ENCODE measurements around the gene UBE2J1. TPM values are rescaled to one million over a fixed set of nuclear protein-coding genes. Genes with fewer than 3 reads are reported as not detected.

The UBE2J1 gene
- total and polyA plus RNA-seq, 2 donors (not counting 1 experiment from before 2014, with no cell fraction given): 27.6 to 53.6 TPM

- no peaks in the 10 kb centered on the region for H3K4me1 ChIP-seq (ENCODE audit: control insufficient read depth, extremely low read depth, insufficient read depth, low read length)
- H3K9ac ChIP-seq (ENCODE audit: insufficient read depth, low read length): no peak overlapping the region
- no peak overlapping the region for H3K4me2 ChIP-seq (ENCODE audit: extremely low read depth, insufficient read depth, low read length)
- H3K4me3 ChIP-seq (replicated peaks in 1 of 4; ENCODE audit: control extremely low read depth in 1 of 4, insufficient read depth in 1 of 4, low read depth in 3 of 4, low read length in 4 of 4): no peak overlapping the region
- H4K20me1 ChIP-seq (ENCODE audit: control insufficient read depth, extremely low read depth, insufficient read depth, low read length): no peaks in the 10 kb centered on the region
- H2AFZ ChIP-seq (ENCODE audit: low read length): no peak overlapping the region
- no peak overlapping the region for H3K27ac ChIP-seq (ENCODE audit: insufficient read depth, low read length)
- H3K27me3 ChIP-seq (ENCODE audit: control insufficient read depth, insufficient read depth, low read length): no peaks in the 10 kb centered on the region
- H3K9me3 ChIP-seq (ENCODE audit: control insufficient read depth, insufficient read depth, low read depth, low read length): no peaks in the 10 kb centered on the region
- DNase-seq (ENCODE audit: low read depth in 2 of 2): no peak
- no peaks in the 10 kb centered on the region for H3K79me2 ChIP-seq (ENCODE audit: control insufficient read depth, insufficient read depth, low read length)
- TF ChIP-seq CTCF (conservative IDR thresholded peaks at IDR 0.05 in 1 of 2, IDR thresholded peaks at IDR 0.05 in 1 of 2; ENCODE audit: low read depth in 1 of 2, low read length in 2 of 2) (no peak), EZH2 (IDR thresholded peaks at IDR 0.05; ENCODE audit: low read length, missing control alignments) (no peak)
- no peaks in the 10 kb centered on the region for H3K36me3 ChIP-seq (ENCODE audit: control insufficient read depth, insufficient read depth, low read length)
These were observed 28.5 kb upstream of the UBE2J1 start for GRCh38 chr6:89381031-89381430.

DNA sequence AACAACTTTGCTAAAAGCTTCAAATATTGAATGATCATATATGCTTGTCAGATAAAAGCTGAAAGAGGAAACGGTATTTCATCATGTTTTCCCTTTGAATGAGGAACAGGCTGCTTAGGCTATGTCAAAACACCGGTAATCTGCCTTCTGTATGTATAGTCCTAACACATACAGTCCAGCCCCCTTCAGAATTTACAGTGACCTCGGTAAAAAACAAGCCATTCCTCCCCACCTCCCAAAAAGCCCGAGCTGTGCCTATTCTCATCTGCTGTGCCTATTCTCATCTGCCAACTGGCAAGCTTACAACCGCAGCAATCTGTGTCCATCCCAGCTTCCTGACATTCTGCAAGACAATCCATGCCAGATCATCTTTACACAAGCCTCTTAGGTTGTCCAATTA, 26.8 kb upstream of the UBE2J1 start:
- Histone ChIP-seq H3K79me2 (ENCODE audit: control insufficient read depth, insufficient read depth, low read length) (no peaks in the 10 kb centered on the region), H3K4me3 (replicated peaks in 1 of 4; ENCODE audit: control extremely low read depth in 1 of 4, insufficient read depth in 1 of 4, low read depth in 3 of 4, low read length in 4 of 4) (no peak overlapping the region), H3K9me3 (ENCODE audit: control insufficient read depth, insufficient read depth, low read depth, low read length) (no peaks in the 10 kb centered on the region), H2AFZ (ENCODE audit: low read length) (no peak overlapping the region), H3K9ac (ENCODE audit: insufficient read depth, low read length) (no peak overlapping the region), H3K36me3 (ENCODE audit: control insufficient read depth, insufficient read depth, low read length) (no peaks in the 10 kb centered on the region), H3K4me1 (ENCODE audit: control insufficient read depth, extremely low read depth, insufficient read depth, low read length) (no peaks in the 10 kb centered on the region), H3K27me3 (ENCODE audit: control insufficient read depth, insufficient read depth, low read length) (no peaks in the 10 kb centered on the region), H3K27ac (ENCODE audit: insufficient read depth, low read length) (no peak overlapping the region), H4K20me1 (ENCODE audit: control insufficient read depth, extremely low read depth, insufficient read depth, low read length) (no peaks in the 10 kb centered on the region), H3K4me2 (ENCODE audit: extremely low read depth, insufficient read depth, low read length) (no peak overlapping the region)
- DNase-seq (ENCODE audit: low read depth in 2 of 2): no peak
- TF ChIP-seq EZH2 (IDR thresholded peaks at IDR 0.05; ENCODE audit: low read length, missing control alignments) (no peak), CTCF (conservative IDR thresholded peaks at IDR 0.05 in 1 of 2, IDR thresholded peaks at IDR 0.05 in 1 of 2; ENCODE audit: low read depth in 1 of 2, low read length in 2 of 2) (no peak)

DNA sequence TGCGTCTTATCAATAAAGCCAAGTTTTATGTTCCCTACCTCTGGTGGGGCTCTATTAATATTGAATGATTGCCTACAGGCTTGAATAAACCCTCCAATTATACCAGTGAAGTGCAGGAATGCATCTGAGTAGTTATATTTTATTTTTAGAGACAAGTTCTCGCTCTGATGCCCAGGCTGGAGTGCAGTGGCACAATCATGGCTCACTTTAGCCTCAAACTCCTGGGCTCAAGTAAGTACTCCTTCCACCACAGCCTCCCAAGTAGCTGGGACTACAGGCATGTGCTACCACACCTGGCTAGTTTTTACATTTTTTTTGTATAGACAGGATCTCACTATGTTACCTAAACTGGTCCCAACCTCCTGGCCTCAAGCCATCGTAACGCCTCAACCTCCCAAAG, 26.1 kb upstream of the UBE2J1 start:
- H3K4me1 ChIP-seq (ENCODE audit: control insufficient read depth, extremely low read depth, insufficient read depth, low read length): no peaks in the 10 kb centered on the region
- no peaks in the 10 kb centered on the region for H3K79me2 ChIP-seq (ENCODE audit: control insufficient read depth, insufficient read depth, low read length)
- no peaks in the 10 kb centered on the region for H3K36me3 ChIP-seq (ENCODE audit: control insufficient read depth, insufficient read depth, low read length)
- no peak for DNase-seq (ENCODE audit: low read depth in 2 of 2)
- no peaks in the 10 kb centered on the region for H3K27me3 ChIP-seq (ENCODE audit: control insufficient read depth, insufficient read depth, low read length)
- no peak overlapping the region for H3K9ac ChIP-seq (ENCODE audit: insufficient read depth, low read length)
- TF ChIP-seq EZH2 (IDR thresholded peaks at IDR 0.05; ENCODE audit: low read length, missing control alignments) (no peak), CTCF (conservative IDR thresholded peaks at IDR 0.05 in 1 of 2, IDR thresholded peaks at IDR 0.05 in 1 of 2; ENCODE audit: low read depth in 1 of 2, low read length in 2 of 2) (no peak)
- no peak overlapping the region for H3K4me3 ChIP-seq (replicated peaks in 1 of 4; ENCODE audit: control extremely low read depth in 1 of 4, insufficient read depth in 1 of 4, low read depth in 3 of 4, low read length in 4 of 4)
- no peak overlapping the region for H3K27ac ChIP-seq (ENCODE audit: insufficient read depth, low read length)
- no peaks in the 10 kb centered on the region for H3K9me3 ChIP-seq (ENCODE audit: control insufficient read depth, insufficient read depth, low read depth, low read length)
- no peak overlapping the region for H3K4me2 ChIP-seq (ENCODE audit: extremely low read depth, insufficient read depth, low read length)
- H2AFZ ChIP-seq (ENCODE audit: low read length): no peak overlapping the region
- H4K20me1 ChIP-seq (ENCODE audit: control insufficient read depth, extremely low read depth, insufficient read depth, low read length): no peaks in the 10 kb centered on the region

Measured in fibroblast of lung (primary cell).